Mesendoderm (in vitro differentiated cells): ENCODE measurements around the gene LMTK2.

ENCODE experiments used
- DNase-seq: peaks from one replicate; pipeline ENCODE4 v3.0.0; 2013
- H2AK5ac ChIP-seq: 2 replicates; pipeline ENCODE4 v1.6.1; 2013; ENCODE audit warnings: low read length, inconsistent platforms
- H2BK120ac ChIP-seq: 2 replicates; pipeline ENCODE4 v1.6.1; 2013; ENCODE audit warnings: low read depth, mild to moderate bottlenecking, low read length, moderate library complexity, mixed read lengths
- H2BK15ac ChIP-seq: replicated peaks from 2 replicates; pipeline ENCODE4 v1.6.1; 2013; ENCODE audit warnings: low read depth, mild to moderate bottlenecking, moderate library complexity
- H2BK5ac ChIP-seq: 2 replicates; pipeline ENCODE4 v1.6.1; 2013; ENCODE audit warnings: low read length, inconsistent platforms
- H3K18ac ChIP-seq: 2 replicates; pipeline ENCODE4 v1.6.1; 2013; ENCODE audit warnings: mild to moderate bottlenecking, low read length, mixed read lengths
- H3K23ac ChIP-seq: one replicate; pipeline ENCODE4 v1.6.1; 2013; ENCODE audit warnings: low read length
- H3K27ac ChIP-seq: 2 replicates; pipeline ENCODE4 v1.5.1; 2013; ENCODE audit warnings: low read depth, mild to moderate bottlenecking, inconsistent platforms, low read length, moderate library complexity
- H3K27me3 ChIP-seq: 2 replicates; pipeline ENCODE4 v1.6.1; 2013; ENCODE audit warnings: low read length, control low read depth, mild to moderate bottlenecking, inconsistent platforms; ENCODE audit not compliant: insufficient read depth, poor library complexity
- H3K36me3 ChIP-seq: 2 replicates; pipeline ENCODE4 v1.6.1; 2013; ENCODE audit warnings: low read length, inconsistent platforms; ENCODE audit not compliant: control insufficient read depth, insufficient read depth
- H3K4ac ChIP-seq: one replicate; pipeline ENCODE4 v1.6.1; 2013; ENCODE audit warnings: low read depth, mild to moderate bottlenecking, low read length, moderate library complexity
- H3K4me1 ChIP-seq: 2 replicates; pipeline ENCODE4 v1.6.1; 2013; ENCODE audit warnings: low read depth, low read length, inconsistent platforms; ENCODE audit not compliant: control insufficient read depth
- H3K4me2 ChIP-seq: 2 replicates; pipeline ENCODE4 v1.6.1; 2013; ENCODE audit warnings: low read length
- H3K4me3 ChIP-seq: 2 replicates; pipeline ENCODE4 v1.5.1; 2013; ENCODE audit warnings: mild to moderate bottlenecking, low read length
- H3K56ac ChIP-seq: one replicate; pipeline ENCODE4 v1.6.1; 2013; ENCODE audit warnings: low read length
- H3K79me1 ChIP-seq: 2 replicates; pipeline ENCODE4 v1.6.1; 2013; ENCODE audit warnings: low read length, inconsistent platforms
- H3K79me2 ChIP-seq: 2 replicates; pipeline ENCODE4 v1.6.1; 2013; ENCODE audit warnings: mild to moderate bottlenecking, low read length; ENCODE audit not compliant: control insufficient read depth, insufficient read depth
- H3K9ac ChIP-seq: 2 replicates; pipeline ENCODE4 v1.6.1; 2013; ENCODE audit warnings: low read length, inconsistent platforms
- H4K5ac ChIP-seq: one replicate; pipeline ENCODE4 v1.6.1; 2013; ENCODE audit warnings: low read length
- H4K8ac ChIP-seq: one replicate; pipeline ENCODE4 v1.6.1; 2013; ENCODE audit warnings: low read depth, mild to moderate bottlenecking, control low read depth, low read length, moderate library complexity
- WGBS: extraction: QIAGEN DNeasy Blood & Tissue Kit; methylation state at CpG from one replicate; pipeline ENCODE4 v1.1.7; 2013; ENCODE audit warnings: low lambda C conversion rate, missing lambda C conversion rate; ENCODE audit not compliant: insufficient coverage; ENCODE audit errors: extremely low coverage; 5-methylcytosine and 5-hydroxymethylcytosine counted together

LMTK2 gene

DNA sequence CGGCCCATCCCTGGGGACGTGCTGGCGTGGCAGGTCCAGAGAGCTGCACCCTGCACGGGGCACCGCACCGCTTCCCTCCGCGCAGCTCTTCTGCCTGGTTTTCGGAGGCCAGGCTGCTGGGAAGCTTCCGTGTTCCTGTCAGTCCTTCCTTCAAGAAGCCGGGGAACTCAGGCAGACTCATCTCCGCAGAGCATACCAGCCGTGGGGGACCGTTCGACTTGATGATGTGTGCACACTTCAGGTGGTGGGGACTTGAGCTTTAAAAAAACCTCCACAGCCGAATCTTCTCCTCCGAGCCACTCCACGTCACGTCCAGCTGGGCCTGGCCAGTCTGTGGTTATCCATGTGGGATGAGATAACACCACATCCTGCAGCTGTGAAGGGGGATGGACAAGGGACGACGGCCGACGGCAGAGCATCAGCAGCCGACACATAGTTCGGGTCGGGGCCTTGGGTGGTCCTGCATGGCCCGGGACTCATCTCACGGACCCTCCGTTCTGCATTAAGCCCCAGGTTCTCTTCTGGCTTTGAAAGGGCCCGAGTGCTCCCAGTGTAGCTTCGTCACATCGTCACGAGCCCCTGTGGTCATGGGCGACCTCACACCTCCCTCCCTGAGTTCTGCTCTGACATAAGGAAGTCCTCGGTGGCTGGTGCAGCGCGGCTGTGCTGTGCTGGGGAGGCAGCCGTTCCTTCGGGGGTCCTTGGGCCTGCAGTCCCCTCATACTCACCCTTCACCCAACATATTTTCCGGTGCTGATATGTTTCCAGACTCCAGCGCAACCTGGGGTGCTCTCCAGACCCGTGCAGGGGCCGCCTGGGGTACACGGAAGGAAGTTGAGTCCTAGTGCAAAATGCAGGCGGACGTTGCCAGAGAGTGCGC, 100.0 kb downstream of the LMTK2 start:
- Histone ChIP-seq H4K8ac (no peak overlapping the region), H2BK15ac (no peak overlapping the region), H3K27me3 (no peaks in the 10 kb centered on the region), H3K4me2 (no peak overlapping the region), H3K27ac (no peak overlapping the region), H3K9ac (no peak overlapping the region), H3K36me3 (no peaks in the 10 kb centered on the region), H3K23ac (no peak overlapping the region), H3K79me2 (no peaks in the 10 kb centered on the region), H3K56ac (no peak overlapping the region), H2AK5ac (no peak overlapping the region), H3K4me1 (no peaks in the 10 kb centered on the region), H3K18ac (no peak overlapping the region), H2BK5ac (no peak overlapping the region), H2BK120ac (no peak overlapping the region), H3K4ac (no peak overlapping the region), H3K79me1 (no peaks in the 10 kb centered on the region), H4K5ac (no peak overlapping the region), H3K4me3 (no peak overlapping the region)
- no peak for DNase-seq
- no CpG with 5 or more reads among the region's 47 CpGs for WGBS

- Histone ChIP-seq H4K5ac (no peak overlapping the region), H3K36me3 (no peaks in the 10 kb centered on the region), H3K79me2 (no peaks in the 10 kb centered on the region), H3K27me3 (no peaks in the 10 kb centered on the region), H3K4me3 (no peak overlapping the region), H3K9ac (no peak overlapping the region), H4K8ac (no peak overlapping the region), H2BK15ac (no peak overlapping the region), H3K56ac (no peak overlapping the region), H3K79me1 (no peaks in the 10 kb centered on the region), H3K27ac (no peak overlapping the region), H3K4ac (no peak overlapping the region), H3K18ac (no peak overlapping the region), H3K4me1 (no peaks in the 10 kb centered on the region), H2BK120ac (no peak overlapping the region), H3K4me2 (no peak overlapping the region), H3K23ac (no peak overlapping the region), H2BK5ac (no peak overlapping the region), H2AK5ac (no peak overlapping the region)
- no peak for DNase-seq
- whole genome bisulfite sequencing, result no CpG with 5 or more reads among the region's 17 CpGs
These were observed 102.7 kb downstream of the LMTK2 start for GRCh38 chr7:98209166-98209920.

- WGBS, result no CpG with 5 or more reads among the region's 49 CpGs
- Histone ChIP-seq H3K4me1 (no peaks in the 10 kb centered on the region), H2AK5ac (no peak overlapping the region), H3K23ac (no peak overlapping the region), H3K56ac (peak overlapping the region; percentile 9), H2BK5ac (no peak overlapping the region), H4K5ac (no peak overlapping the region), H3K79me2 (no peaks in the 10 kb centered on the region), H3K79me1 (no peaks in the 10 kb centered on the region), H3K9ac (no peak overlapping the region), H3K27ac (no peak overlapping the region), H4K8ac (no peak overlapping the region), H3K4ac (no peak overlapping the region), H3K18ac (no peak overlapping the region), H2BK120ac (no peak overlapping the region), H3K36me3 (no peaks in the 10 kb centered on the region), H3K4me2 (no peak overlapping the region), H3K4me3 (no peak overlapping the region), H3K27me3 (no peaks in the 10 kb centered on the region), H2BK15ac (no peak overlapping the region)
- DNase-seq, result peak; percentile 55
These were observed 104.0 kb downstream of the LMTK2 start for GRCh38 chr7:98210513-98211220.

GRCh38 chr7:98211221-98211675, 104.6 kb downstream of the LMTK2 start, which contains the start of gene BHLHA15:
BHLHA15 (plus strand) TSS chr7:98211439; CDS start chr7:98212310, 871 bp downstream.
- Histone ChIP-seq H3K27me3 (no peaks in the 10 kb centered on the region), H3K79me1 (no peaks in the 10 kb centered on the region), H3K79me2 (no peaks in the 10 kb centered on the region), H2AK5ac (no peak within 1 kb of the TSS), H3K4me3 (no peak within 1 kb of the TSS), H3K36me3 (no peaks in the 10 kb centered on the region), H2BK5ac (no peak within 1 kb of the TSS), H3K9ac (no peak within 1 kb of the TSS), H4K8ac (no peak within 1 kb of the TSS), H3K27ac (no peak within 1 kb of the TSS), H3K4me2 (no peak within 1 kb of the TSS), H4K5ac (no peak within 1 kb of the TSS), H3K18ac (no peak within 1 kb of the TSS), H3K4ac (no peak within 1 kb of the TSS), H3K56ac (peak within 1 kb of the TSS; percentile 67), H2BK120ac (no peak within 1 kb of the TSS), H3K4me1 (no peaks in the 10 kb centered on the region), H3K23ac (no peak within 1 kb of the TSS), H2BK15ac (no peak within 1 kb of the TSS)
- no CpG with 5 or more reads among the region's 45 CpGs for WGBS
- peak; percentile 28 for DNase-seq

GRCh38 chr7:98211676-98212531, 105.2 kb downstream of the LMTK2 start:
- Histone ChIP-seq H2BK5ac (no peak overlapping the region), H3K4ac (no peak overlapping the region), H4K5ac (no peak overlapping the region), H3K4me3 (no peak overlapping the region), H3K4me1 (no peaks in the 10 kb centered on the region), H3K79me2 (no peaks in the 10 kb centered on the region), H3K56ac (peak overlapping the region; percentile 67), H2BK120ac (no peak overlapping the region), H2AK5ac (no peak overlapping the region), H3K18ac (no peak overlapping the region), H4K8ac (no peak overlapping the region), H3K36me3 (no peaks in the 10 kb centered on the region), H3K27me3 (no peaks in the 10 kb centered on the region), H2BK15ac (no peak overlapping the region), H3K79me1 (no peaks in the 10 kb centered on the region), H3K4me2 (no peak overlapping the region), H3K27ac (no peak overlapping the region), H3K9ac (no peak overlapping the region), H3K23ac (no peak overlapping the region)
- no CpG with 5 or more reads among the region's 49 CpGs for WGBS
- peak; percentile 12 for DNase-seq
